Lower lobe of right lung (tissue), 2 donors: Measurements from ENCODE around the gene SNTG2. TPM values are rescaled to one million over a fixed set of nuclear protein-coding genes. Genes with fewer than 3 reads are reported as not detected.

ENCODE experiments used
- ATAC-seq, 2 donors: fragments of 200-7000 bp; cut with Tn5 transposase; one replicate each; pipeline ENCODE4 v1.9.1; 2020 to 2022; ENCODE audit warnings: mild to moderate bottlenecking in 2 of 2, moderate library complexity in 2 of 2
- DNase-seq: peaks from one replicate; pipeline ENCODE4 v3.0.0-alpha.2; 2020
- H3K27ac ChIP-seq: fragments of 200-600 bp; one replicate; pipeline ENCODE4 v1.8.0; 2022
- H3K27me3 ChIP-seq: fragments of 200-600 bp; one replicate; pipeline ENCODE4 v1.8.0; 2022; ENCODE audit warnings: low read depth
- H3K36me3 ChIP-seq: fragments of 200-600 bp; one replicate; pipeline ENCODE4 v1.8.0; 2022; ENCODE audit warnings: mild to moderate bottlenecking
- H3K4me1 ChIP-seq: fragments of 200-600 bp; one replicate; pipeline ENCODE4 v1.8.0; 2022
- H3K4me3 ChIP-seq: fragments of 200-600 bp; one replicate; pipeline ENCODE4 v1.8.0; 2022; ENCODE audit warnings: mild to moderate bottlenecking
- H3K9me3 ChIP-seq: fragments of 200-600 bp; one replicate; pipeline ENCODE4 v1.8.0; 2022
- CTCF ChIP-seq: fragments of 200-600 bp; IDR thresholded peaks from one replicate; pipeline ENCODE4 v1.8.0; 2022; ENCODE audit warnings: antibody characterized with exemption, mild to moderate bottlenecking
- intact Hi-C: fragments of 100-400 bp; cut with DNase I; formaldehyde crosslinking; loops from one replicate; pipeline ENCODE4 v1.11.0; 2022
- total RNA-seq: library from RNA; stranded (reverse); fragmentation: NEBNext Ultra II Directional; extraction: Animal tissue kit (Norgen Biotek cat#: 25700); gene quantifications from one replicate; pipeline ENCODE4 v1.2.1, GENCODE V29; 2021
- donor health status: DM: no; HTN: yes; CAD: no; lungs with severe emphysema.

The SNTG2 gene
- total RNA-seq, 1 donor from 2014 or later: 1.4 TPM

GRCh38 chr2:923832-924601 is 26.6 kb upstream of the SNTG2 start:
- TF ChIP-seq CTCF: no peak
- H3K27ac ChIP-seq: no peak overlapping the region
- intact Hi-C loops: no loop called here
- DNase-seq (no peak), ATAC-seq (no peak)
- H3K4me1 ChIP-seq: no peaks in the 10 kb centered on the region
- H3K36me3 ChIP-seq: no peaks in the 10 kb centered on the region
- H3K4me3 ChIP-seq: no peak overlapping the region
- peaks cover 6% of the 10 kb centered on the region for H3K27me3 ChIP-seq
- no peaks in the 10 kb centered on the region for H3K9me3 ChIP-seq

- no peak overlapping the region for H3K27ac ChIP-seq
- no peak for ATAC-seq
- no peaks in the 10 kb centered on the region for H3K36me3 ChIP-seq
- no peak overlapping the region for H3K4me3 ChIP-seq
- H3K4me1 ChIP-seq: no peaks in the 10 kb centered on the region
- intact Hi-C loops: no loop called here
- DNase-seq: no peak
- no peaks in the 10 kb centered on the region for H3K9me3 ChIP-seq
- peaks cover 6% of the 10 kb centered on the region for H3K27me3 ChIP-seq
- no peak for TF ChIP-seq CTCF
Observed at GRCh38 chr2:924701-925100, 25.9 kb upstream of the SNTG2 start.

- Histone ChIP-seq H3K27ac (no peak overlapping the region), H3K4me1 (no peaks in the 10 kb centered on the region), H3K9me3 (no peaks in the 10 kb centered on the region), H3K36me3 (no peaks in the 10 kb centered on the region), H3K4me3 (no peak overlapping the region), H3K27me3 (peaks cover 6% of the 10 kb centered on the region)
- intact Hi-C loops: no loop called here
- DNase-seq: no peak
- TF ChIP-seq CTCF: no peak
- ATAC-seq: no peak
Observed at GRCh38 chr2:925309-925708, 25.3 kb upstream of the SNTG2 start.

- H3K27ac ChIP-seq: no peak overlapping the region
- H3K9me3 ChIP-seq: no peaks in the 10 kb centered on the region
- H3K27me3 ChIP-seq: peaks cover 6% of the 10 kb centered on the region
- H3K36me3 ChIP-seq: no peaks in the 10 kb centered on the region
- no peak for ATAC-seq
- no peak for DNase-seq
- no peaks in the 10 kb centered on the region for H3K4me1 ChIP-seq
- no peak overlapping the region for H3K4me3 ChIP-seq
- TF ChIP-seq CTCF: no peak
- intact Hi-C loops: no loop called here
Observed at GRCh38 chr2:925711-926110, 24.9 kb upstream of the SNTG2 start.

- DNase-seq (no peak), ATAC-seq (no peak)
- no peaks in the 10 kb centered on the region for H3K36me3 ChIP-seq
- no peak overlapping the region for H3K27ac ChIP-seq
- intact Hi-C loops: no loop called here
- TF ChIP-seq CTCF: no peak
- H3K27me3 ChIP-seq: peaks cover 6% of the 10 kb centered on the region
- no peaks in the 10 kb centered on the region for H3K4me1 ChIP-seq
- no peaks in the 10 kb centered on the region for H3K9me3 ChIP-seq
- no peak overlapping the region for H3K4me3 ChIP-seq
Observed at GRCh38 chr2:926259-926793, 24.3 kb upstream of the SNTG2 start.
